Stimulated activated CD8-positive, alpha-beta memory T cell treated with anti-CD3 and anti-CD28 coated beads, Interleukin-15, amount 100 ng/mL, for 24 hours (primary cell): ENCODE results near the gene ARMH3.
A peak's percentile ranks its signal among the peaks of the same experiment; 100 is the strongest.

ENCODE experiments used
- DNase-seq: peaks from one replicate; pipeline ENCODE4 v3.0.0-alpha.2; 2020; ENCODE audit warnings: low read depth

ARMH3 gene

DNA sequence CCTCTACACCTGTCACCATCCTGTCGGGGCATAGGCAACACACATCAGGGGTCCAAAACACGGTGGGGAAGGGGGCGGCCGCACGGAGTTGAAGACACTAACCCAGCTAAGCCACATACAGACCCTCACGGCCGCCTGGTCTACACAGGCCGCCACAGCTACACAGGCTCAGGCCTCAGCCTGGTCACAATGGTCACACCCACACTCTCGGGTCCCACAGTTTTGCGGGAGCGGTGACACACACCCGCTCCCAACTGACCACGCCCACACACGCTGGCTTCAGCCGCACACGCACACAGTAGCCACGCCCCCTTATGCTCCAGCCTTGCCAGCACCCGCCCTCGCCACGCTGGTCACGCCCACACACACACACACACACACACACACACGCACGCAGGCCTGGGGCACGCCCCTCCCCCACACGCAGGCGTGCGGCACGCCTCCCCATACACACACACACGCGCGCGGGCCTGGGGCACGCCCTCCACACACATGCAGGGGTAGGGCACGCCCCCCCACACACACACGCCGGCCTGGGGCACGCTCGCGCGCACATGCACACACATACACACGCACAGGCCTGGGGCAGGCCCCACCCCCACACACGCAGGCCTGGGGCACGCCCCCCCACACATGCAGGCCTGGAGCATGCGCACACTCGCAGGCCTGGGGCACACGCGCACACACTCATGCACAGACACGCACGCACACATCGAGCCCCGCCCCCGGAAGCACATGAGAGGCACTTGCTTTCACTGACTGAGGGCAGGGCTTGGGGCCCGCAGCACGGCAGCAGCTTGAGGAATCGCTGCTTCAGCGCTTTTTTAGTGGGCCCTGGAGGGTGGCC, 225.4 kb downstream of the ARMH3 start:
- peak; percentile 64 for DNase-seq

DNA sequence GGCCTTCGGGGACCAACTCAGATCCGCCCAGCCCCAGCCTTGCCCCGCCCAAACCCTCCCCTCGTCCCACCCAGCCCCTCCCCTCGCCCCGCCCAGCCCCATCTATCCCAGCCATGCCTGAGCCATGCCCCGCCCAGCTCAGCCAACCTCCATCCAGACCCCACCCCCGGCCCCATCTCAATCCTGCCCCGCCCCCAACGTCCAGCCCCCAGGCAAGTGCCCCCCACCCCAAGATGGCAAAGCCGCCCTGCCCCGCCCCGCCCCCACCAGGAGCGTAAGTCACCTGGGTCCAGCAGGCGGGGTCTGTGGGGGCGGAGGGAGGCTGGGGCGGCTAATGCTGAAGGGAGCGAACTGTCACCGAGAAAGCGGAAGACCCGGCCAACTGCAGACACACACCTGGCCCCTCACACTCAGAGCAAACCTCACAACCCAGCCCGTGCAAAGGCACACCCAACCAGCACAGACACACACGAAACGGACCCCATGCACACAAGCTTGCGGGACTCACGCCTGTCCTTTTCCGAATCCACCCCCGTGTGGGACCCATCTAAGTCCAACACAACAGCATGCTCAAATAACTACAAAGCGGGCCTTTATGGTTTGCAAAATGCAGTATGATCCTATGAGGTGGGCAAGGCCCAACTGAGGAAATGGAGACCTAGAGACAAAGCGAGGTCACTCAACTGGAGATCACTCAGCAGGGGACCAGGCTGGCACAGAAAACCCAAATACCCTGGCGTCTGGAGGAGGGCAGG, 226.2 kb downstream of the ARMH3 start:
- DNase-seq: no peak

- DNase-seq: no peak
These were observed 227.0 kb downstream of the ARMH3 start for GRCh38 chr10:101828766-101829551.

DNA sequence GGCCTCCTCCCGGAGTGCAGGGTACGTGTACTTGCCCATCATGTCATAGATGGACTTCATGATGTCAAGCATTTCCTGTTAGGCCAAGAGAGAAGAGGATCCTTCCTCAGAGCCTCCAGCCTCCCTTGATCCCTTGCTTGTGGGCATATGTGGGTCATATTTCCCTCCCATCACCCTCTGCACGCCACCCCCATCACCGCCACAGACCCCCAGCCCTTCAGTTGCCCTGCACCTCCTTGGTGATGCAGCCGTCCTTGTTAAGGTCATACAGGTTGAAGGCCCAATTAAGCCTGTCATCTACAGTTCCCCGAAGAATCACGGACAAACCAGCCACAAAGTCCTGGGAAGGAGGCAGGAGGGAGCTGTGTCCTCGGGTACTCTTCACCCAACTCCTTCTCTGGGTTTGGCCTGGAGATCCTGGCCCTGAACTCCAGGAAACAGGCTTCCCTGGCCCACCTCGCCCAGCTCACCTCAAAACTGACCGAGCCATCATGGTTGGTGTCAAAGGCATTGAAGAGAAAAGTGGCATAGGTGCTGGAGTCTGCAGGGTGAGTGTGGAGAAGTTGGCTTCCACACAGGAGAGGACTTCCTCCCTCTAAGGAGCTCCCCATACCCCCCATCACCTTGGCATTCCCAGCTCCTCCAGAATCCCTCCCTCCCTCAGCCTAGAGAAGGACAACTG, 227.9 kb downstream of the ARMH3 start:
- no peak for DNase-seq

DNA sequence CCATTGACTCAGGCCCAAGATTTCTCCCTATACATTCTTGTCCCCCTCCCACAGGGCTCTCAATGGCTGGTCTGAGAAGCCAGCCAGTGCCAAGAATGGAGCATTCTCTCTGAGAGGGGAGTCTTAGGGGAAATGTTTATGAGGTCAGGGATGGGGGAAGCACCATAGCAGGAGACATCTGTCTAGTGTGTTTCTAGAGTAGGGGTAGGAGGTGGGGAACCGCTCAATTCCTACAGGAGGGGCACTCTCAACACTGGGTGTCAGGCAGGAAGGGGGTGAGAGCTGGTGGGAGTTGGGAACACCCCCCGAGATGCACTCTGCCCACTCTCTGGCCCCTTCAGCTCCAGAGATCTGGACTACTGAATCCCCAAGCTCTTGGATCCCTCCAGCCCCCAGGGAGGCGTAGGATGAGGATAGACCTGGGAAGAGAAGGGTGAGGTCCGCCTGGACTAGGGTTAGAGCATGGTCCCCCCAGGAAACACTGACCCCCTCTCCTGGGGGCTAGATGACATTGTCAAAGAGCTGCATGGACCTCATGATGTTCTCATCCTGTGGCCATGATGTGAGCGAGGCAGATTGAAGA, 229.0 kb downstream of the ARMH3 start:
- no peak for DNase-seq

DNA sequence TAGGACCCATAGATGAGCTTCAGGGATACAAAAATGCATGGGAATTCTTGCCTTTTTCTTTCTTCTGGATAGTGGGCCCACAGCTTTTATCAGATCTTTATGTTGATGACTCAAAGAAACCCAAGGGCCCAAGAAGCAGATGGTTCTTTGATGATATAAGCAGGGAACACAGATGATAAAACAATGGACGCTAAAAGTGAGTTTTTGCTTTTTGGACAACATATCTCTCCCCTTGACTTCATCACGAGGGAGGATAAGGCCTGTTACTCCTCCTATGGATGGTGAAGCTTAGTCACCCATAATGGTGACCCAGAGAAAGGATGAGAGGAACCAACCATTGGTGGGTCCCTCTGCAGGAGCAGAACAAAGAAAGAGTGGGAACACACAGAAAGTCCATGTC, 231.2 kb downstream of the ARMH3 start:
- no peak for DNase-seq

GRCh38 chr10:101818872-101819633, 236.9 kb downstream of the ARMH3 start:
- no peak for DNase-seq

- DNase-seq: peak; percentile 93
These were observed 237.7 kb downstream of the ARMH3 start, which contains the start of gene OGA for GRCh38 chr10:101818119-101818871. Gene OGA, minus strand, starts transcription at chr10:101818444. Its CDS starts 422 bp downstream, at chr10:101818022.

- no peak for DNase-seq
These were observed 238.4 kb downstream of the ARMH3 start for GRCh38 chr10:101817337-101818118.

- no peak for DNase-seq
These were observed 239.0 kb downstream of the ARMH3 start for GRCh38 chr10:101816913-101817336.

GRCh38 chr10:101816376-101816775, 239.6 kb downstream of the ARMH3 start:
- DNase-seq: no peak

- no peak for DNase-seq
These were observed 241.4 kb downstream of the ARMH3 start for GRCh38 chr10:101814466-101815071.

DNA sequence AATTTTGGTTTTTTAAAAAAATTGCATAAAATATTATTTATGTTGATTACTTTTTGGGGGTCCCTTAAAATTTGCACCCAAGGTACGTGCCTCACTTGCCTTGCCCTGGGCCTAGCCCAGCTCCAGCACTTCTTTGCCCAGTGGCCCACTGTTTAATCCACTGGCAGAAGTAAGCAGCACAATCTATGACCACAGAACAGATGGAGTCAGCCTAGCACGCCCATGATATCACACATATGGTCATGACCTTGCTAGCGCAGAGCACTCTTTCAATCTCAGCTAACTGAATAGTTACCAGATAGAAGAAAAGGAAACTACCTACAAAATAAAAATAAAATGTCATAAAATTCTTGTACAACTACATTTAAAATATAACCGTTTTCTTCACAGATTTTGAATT, 243.4 kb downstream of the ARMH3 start:
- no peak for DNase-seq

GRCh38 chr10:101807158-101807557, 248.8 kb downstream of the ARMH3 start:
- DNase-seq: no peak

DNA sequence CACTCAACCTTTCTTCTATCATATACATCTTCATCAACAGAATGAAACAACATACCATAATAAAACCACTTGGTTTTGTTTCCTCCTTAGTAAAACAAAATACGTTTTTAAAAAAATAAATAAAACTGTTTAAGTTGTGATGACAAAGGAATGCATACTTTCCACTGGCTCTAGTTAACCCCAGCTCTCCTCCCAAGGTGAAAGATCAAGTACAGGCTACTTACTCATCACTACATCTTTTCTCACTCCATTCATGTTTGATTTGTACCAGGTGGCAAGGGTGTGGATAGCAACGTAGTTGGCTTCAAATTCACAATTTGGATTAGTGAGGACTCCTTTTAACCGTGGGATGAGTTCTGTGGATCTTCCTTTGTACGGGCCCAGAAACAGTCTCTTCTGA, 252.5 kb downstream of the ARMH3 start:
- DNase-seq: no peak

DNA sequence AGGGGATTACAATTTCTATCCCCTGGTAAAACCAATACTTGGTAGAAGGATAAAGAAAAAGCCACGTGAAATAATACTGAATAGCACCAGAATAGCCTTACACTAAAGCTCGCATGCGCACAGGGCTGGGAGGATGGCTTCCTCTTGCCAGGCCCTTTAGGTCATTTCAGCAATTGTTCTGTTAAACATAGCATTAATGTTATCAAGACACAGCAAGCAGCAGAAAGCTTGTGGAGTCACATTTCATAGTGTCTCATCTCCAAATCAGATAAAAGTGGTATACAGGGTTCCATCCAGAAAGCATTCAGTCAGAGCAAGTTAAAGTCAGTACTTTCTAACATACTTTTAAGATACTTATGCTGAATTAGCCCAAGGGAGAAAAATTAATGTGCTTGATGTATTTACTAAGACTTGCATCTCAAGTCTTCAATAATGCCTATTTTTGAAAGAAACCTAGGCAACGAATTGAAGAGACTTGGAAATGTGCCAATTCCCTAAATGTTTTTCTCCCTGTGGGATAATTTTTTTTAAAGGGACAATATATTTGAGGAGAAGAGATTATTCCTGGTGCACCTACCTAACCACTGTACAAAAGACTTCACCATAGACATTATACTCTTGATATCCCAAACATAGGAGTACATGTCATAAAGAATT, 258.4 kb downstream of the ARMH3 start:
- DNase-seq: no peak
